Forelimb muscle (tissue), 1 donor: ENCODE measurements around the gene JAKMIP3. TPM values are rescaled to one million over a fixed set of nuclear protein-coding genes. Genes with fewer than 3 reads are reported as not detected.

Source experiments
- DNase-seq: peaks from one replicate; pipeline ENCODE4 v3.0.0-alpha.2; 2013; ENCODE audit warnings: low read depth
- polyA plus RNA-seq: library from polyadenylated mRNA; unstranded; fragments of 120-200 nt; gene quantifications from one replicate; pipeline ENCODE4 v1.2.1, GENCODE V29; 2013; ENCODE audit not compliant: insufficient read length

Gene JAKMIP3
- polyA plus RNA-seq, 1 donor = 0.57 TPM

DNA sequence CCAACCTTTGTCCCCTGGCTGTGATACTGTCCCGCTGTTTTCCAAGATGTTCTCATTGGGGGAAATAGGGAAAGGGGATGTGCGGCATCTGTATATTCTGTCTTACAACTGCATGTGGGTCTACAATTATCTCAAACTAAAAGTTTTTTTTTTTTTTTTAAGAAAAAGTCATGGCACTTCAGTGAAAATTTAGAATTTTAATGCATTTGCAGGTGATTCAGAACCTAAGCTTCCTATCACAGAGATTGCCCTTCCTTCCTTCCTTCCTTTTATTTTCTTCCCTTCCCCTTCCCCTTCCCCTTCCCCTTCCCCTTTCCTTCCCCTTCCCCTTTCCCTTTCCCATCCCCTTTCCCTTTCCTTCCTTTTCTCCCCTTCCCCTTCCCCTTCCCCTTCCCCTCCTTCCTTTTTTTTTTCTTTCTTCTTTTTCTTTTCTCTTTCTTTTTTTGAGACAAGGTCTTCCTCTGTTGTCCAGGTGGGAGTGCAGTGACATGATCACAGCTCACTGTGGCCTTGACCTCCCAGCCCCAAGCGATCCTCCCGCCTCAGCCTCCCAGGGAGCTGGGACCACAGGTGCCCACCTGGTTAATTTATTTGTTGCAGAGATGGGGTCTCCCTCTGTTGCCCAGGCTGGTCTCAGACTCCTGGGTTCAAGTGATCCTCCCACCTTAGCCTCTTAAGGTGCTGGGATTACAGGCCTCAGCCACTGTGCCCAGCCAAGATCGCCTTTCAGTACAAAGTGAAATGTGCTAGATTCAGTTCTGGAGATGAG lies 32.0 kb downstream of the JAKMIP3 start:
- DNase-seq = no peak

- no peak for DNase-seq
Observed at GRCh38 chr10:132098539-132099388, 33.0 kb downstream of the JAKMIP3 start.

GRCh38 chr10:132099389-132100090 lies 33.8 kb downstream of the JAKMIP3 start:
- DNase-seq = no peak

- DNase-seq = no peak
Observed at GRCh38 chr10:132100091-132100481, 34.3 kb downstream of the JAKMIP3 start.

GRCh38 chr10:132100556-132101349 lies 35.0 kb downstream of the JAKMIP3 start:
- DNase-seq = no peak

DNA sequence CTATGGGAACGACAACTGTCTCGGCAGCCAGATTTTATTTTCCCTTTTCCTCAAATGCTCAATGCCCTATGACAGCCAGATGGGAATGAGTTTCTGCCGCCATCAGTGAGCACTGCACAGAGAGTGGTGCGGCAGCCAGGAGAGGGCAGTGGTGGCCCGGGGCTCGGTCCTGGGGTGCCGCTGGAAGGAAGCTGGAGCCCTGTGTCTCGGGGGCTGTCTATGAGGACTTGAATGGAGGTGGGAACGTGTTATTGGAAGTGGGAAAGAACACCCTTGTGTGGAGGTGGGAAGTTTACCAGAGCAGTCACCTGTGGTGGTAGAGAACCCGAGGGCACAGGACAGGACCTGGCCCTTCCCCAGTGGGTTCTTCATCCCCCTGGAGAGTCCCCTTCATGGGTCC lies 35.8 kb downstream of the JAKMIP3 start:
- DNase-seq = no peak

- no peak for DNase-seq
Observed at GRCh38 chr10:132102071-132102716, 36.4 kb downstream of the JAKMIP3 start.

GRCh38 chr10:132102717-132103110 lies 37.0 kb downstream of the JAKMIP3 start:
- no peak for DNase-seq

GRCh38 chr10:132103116-132103910 lies 37.6 kb downstream of the JAKMIP3 start:
- DNase-seq = no peak

DNA sequence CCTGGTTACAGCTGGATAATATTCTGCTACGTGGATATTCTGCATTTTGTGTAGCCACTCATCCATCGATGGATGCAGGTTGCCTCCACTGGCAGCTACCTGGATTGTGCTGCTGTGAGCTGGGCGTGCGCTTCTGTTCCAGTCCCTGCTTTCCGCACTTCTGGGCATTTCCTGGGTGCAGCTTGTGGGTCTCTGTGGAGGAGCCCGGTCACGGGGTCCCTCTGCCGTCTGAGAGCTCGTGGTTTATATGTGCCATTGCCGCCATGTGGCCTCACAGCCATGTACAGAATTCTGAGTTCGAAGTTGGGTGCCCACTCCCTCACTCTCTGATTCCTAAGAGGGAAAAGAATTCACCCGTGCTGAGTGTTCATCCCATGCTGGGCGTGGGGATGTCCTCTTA lies 38.3 kb downstream of the JAKMIP3 start:
- no peak for DNase-seq

GRCh38 chr10:132104471-132105301 lies 38.9 kb downstream of the JAKMIP3 start:
- no peak for DNase-seq

DNA sequence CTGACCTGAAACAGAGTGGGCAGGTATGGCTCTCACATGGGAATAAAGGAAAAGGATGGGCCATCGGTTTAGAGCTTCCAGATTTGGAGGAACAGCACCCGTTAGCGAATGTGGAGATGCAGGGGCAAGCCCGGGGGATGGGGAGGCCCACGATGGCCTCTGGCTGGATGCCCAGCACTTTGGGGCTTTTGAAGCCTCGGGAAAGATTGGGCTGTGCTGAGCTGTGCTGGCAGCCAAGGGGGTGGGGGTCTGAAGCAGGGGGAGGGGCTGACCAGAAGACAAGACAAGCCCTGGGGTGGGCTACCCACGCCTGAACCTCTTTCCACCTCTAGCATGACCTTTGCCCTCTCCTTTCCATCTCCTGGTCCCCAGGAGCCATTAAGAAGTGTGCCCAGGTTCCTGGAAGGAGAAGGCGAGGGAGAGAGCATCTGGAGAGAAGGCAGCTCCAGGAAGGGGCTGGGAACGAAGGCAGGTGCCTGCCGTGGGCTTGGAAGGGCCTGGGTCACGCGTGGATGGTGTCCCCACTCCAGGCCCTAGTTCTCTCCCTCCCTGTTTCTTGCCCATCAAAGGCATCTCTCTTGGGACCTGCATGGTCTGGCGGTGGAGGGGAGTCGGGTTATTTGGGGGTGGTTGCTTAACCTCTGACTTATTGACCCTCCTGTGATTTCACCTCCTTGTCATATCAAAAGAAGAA lies 39.7 kb downstream of the JAKMIP3 start:
- DNase-seq = no peak

DNA sequence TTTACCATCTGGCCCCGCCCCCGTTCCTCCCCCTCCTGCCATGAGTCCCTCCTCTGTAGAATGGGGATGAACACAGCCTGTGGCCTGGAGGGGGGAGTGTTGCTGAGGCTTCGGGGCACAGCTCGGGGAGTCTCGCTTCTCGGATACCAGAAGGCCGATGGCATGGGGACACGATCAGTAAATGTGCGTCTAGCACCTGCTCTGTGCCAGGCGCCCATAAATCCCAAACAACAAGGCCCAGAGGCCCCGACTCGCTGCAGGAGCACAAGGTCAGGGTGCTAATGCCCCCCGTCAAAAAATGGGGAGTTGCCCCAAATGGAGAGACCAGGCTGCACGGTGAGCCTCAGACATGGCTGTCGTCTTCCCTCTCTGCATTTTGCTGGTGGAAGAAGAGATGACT lies 40.7 kb downstream of the JAKMIP3 start:
- no peak for DNase-seq

DNA sequence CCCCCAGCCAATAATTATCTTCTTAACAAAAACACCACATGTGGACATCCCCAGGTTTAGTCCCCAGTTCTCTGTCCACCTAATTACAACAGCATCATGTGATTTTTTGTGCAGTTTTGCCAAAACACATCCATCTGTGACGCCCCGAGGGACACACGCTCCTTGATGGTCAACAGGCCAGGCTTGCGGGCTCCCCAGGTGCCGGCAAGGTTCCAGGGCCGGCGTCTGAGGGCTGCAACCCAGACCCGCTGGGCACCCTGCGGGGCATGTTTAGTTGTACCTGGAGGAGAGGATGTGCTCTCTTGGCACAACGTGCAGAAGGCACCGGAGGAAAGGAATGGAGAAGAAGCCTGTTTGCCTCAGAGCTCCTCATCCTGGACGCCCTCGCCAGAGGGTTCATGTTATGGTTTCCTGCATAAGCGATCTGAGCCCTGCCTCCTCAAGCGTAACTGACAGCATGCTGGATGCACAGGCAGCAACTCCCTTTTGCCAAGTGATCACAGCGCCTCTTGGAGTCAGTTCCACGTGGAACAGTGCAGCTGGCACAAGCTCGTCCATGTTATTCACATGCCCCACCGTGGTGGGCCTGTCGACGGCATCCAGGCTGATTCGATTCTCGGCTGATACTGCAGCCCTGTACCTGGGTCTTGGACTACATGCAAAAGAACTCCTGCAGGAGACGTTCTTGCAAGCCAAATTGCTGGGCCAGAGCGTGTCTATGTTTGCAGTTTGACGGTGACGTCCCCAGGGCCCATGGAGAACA lies 41.6 kb downstream of the JAKMIP3 start:
- no peak for DNase-seq

GRCh38 chr10:132107949-132108877 lies 42.5 kb downstream of the JAKMIP3 start:
- DNase-seq = no peak

DNA sequence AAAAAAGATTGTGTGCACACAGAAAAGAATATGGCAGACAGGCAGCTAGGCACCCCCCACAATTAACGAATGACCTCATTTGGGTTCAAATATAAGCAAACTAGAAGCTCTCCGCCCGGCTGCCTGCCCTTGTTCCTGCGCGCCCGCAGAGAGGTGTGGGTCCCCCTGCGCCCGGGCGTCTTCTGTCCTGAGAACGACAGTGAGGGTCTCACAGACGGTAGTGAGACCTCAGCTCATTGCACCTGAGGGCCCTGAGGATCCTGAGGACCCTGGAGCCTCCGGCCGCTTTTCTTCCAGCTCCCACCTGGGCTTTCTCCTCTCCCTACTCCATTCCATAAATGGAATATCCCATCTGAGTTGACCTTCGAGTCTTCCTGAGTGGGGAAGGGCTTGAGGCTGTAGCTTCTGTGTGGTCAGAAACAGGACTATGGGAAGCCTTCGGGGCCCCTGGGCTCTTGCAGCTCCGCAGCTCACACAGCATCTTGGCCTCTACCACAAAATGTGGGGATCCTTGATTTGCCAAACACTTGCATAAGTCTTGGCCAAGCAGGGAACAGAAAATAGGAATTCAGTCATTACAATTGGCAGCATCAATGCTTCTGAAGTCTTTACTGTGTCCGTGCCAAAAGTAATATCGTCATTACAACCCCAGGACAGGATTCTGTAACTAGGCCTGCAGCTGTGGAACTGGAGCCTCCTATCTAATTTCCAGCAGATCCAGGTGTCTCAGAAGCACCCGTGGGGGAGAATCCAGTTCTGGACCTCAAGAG lies 43.8 kb downstream of the JAKMIP3 start:
- peak; percentile 92 for DNase-seq
